NCI-H524 treated with DMSO at 0.1 percent for 48 hours (cell line): ENCODE results near the gene SNRNP35.
"Not testable (repeated sequence)": the region's sequence is repeated elsewhere in the genome, so short reads cannot be mapped to it uniquely, and the experiment has no call there.

Source experiments
- DNase-seq: peaks from one replicate; lab custom pipeline; 2025; lab: John Stamatoyannopoulos, UW

Gene SNRNP35

DNA sequence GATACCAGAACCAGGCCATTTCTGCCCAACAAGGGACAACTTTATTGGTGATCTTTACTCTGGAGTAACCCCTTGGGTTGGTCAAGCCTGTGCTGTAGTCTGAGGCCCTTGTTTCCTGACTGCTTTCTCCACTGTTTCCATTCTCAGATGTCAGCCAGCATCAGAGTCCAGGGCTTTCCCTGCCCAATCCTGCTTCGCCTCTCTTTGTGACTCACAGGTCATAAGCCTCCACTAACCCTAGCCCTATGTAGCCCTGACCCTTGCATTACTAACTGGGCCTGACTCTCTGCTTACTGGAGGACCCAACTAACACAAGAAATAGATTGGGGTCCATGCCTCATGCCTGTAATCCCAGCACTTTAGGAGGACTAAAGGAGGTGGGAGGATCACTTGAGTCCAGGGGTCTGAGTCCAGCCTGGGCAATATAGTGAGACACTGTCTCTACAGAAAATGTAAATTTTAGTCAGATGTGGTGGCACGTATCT is 8.6 kb upstream of the SNRNP35 start:
- no peak for DNase-seq

- no peak for DNase-seq
Observed at GRCh38 chr12:123449856-123450255, 8.1 kb upstream of the SNRNP35 start.

- no peak for DNase-seq
Observed at GRCh38 chr12:123450636-123451035, 7.3 kb upstream of the SNRNP35 start.

DNA sequence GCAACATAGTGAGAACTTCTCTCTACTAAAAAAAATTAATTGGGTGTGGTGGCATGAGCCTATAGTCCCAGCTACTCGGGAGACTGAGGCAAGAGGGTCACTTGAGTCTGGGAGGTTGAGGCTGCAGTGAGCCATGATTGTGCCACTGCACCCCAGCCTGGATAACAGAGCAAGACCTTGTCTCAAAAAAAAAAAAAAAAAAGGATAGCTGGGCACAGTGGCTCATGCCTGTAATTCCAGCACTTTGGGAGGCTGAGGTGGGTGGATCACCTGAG is 5.7 kb upstream of the SNRNP35 start:
- not testable (repeated sequence) for DNase-seq

- no peak for DNase-seq
Observed at GRCh38 chr12:123453165-123453564, 4.8 kb upstream of the SNRNP35 start.

DNA sequence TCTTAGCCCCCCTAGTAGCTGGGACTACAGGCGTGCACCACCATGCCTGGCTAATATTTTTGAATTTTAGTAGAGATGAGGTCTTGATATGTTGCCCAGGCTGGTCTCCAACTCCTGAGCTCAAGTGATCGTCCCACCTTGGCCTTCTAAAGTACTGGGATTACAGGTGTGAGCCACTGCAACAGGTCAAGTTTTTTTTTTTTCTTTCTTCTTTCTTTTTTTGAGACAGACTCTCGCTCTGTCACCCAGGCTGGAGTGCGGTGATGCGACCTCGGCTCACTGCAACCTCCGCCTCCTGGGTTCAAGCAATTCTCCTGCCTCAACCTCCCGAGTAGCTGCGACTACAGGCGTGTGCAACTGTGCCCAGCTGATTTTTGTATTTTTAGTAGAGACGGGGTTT is 5.2 kb downstream of the SNRNP35 start:
- not testable (repeated sequence) for DNase-seq

DNA sequence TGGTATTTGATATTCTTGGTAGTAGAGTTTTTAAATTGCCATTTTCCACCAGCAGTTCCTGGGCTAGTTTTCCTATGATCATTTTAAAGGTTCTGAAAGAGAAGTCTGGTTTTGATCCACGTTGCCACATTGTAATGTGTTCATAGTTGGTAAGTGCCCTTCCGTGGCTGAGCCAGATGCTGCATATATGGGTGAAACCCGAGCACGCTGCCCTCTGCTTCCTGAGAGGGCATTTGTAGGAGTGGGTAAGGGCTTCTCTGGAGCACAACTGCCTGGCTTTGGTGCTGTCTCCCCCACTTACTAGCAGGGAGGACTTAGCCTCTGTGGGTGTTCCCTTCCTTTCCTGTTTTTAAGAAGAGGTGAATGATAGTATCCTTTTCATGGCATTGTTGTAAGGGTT is 7.1 kb downstream of the SNRNP35 start:
- DNase-seq = no peak

GRCh38 chr12:123468786-123469185 is 10.8 kb downstream of the SNRNP35 start:
- no peak for DNase-seq

- DNase-seq = no peak
Observed at GRCh38 chr12:123469978-123470377, 12.0 kb downstream of the SNRNP35 start.

DNA sequence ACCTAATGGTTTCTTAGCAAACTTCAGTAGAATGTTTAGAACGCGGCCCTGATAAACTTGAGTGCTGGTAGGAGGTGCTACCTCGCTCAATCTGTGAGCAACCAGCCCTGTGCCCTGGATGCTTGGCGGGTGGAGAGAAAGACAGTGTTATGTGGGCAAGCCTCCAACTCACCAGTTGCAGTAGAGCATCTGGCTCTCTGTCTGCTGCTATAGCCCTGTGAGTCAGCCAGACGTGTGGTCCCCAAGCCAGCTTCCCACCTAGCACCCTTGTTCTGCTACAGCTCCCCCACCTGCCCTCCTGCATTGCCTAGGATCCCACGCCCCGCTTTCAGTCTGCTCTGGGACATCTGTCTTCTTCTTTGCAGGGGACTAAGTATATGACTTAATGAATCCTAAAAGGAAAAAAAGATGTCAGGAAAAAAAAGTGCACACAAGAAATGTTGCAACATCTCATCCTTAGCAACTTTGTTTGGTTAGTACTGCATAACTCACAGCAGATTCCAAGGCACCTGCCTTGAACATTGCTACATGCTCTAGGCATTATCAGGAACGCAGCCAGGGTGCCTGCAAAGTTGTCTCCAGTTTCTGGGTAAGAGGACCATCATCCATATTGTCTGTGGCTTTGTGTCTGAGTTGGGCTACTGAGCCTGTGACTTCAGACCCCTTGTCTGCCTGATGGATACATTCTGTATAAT is 13.6 kb downstream of the SNRNP35 start:
- no peak for DNase-seq

- DNase-seq = no peak
Observed at GRCh38 chr12:123472438-123472849, 14.5 kb downstream of the SNRNP35 start.

- no peak for DNase-seq
Observed at GRCh38 chr12:123474485-123475245, 16.7 kb downstream of the SNRNP35 start.

- no peak for DNase-seq
Observed at GRCh38 chr12:123475246-123475703, 17.3 kb downstream of the SNRNP35 start.

DNA sequence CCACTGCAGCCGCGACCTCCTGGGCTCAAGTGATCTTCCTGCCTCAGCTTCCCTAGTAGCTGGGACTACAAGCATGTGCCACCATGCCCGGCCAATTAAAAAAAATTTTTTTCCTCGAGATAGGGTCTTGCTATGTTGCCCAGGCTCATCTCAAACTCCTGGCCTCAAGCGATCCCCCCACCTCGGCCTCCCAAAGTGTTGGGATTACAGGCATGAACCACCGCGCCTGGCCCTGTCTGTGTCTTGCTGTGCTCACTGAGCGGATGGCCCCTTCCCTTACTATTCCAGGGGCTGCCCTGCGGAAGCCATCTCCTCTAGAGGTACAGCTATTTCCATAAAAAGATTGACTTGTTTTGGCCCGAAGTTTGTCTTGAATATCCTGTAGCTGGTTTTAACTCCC is 20.1 kb downstream of the SNRNP35 start:
- no peak for DNase-seq

- no peak for DNase-seq
Observed at GRCh38 chr12:123478762-123479161, 20.8 kb downstream of the SNRNP35 start.

DNA sequence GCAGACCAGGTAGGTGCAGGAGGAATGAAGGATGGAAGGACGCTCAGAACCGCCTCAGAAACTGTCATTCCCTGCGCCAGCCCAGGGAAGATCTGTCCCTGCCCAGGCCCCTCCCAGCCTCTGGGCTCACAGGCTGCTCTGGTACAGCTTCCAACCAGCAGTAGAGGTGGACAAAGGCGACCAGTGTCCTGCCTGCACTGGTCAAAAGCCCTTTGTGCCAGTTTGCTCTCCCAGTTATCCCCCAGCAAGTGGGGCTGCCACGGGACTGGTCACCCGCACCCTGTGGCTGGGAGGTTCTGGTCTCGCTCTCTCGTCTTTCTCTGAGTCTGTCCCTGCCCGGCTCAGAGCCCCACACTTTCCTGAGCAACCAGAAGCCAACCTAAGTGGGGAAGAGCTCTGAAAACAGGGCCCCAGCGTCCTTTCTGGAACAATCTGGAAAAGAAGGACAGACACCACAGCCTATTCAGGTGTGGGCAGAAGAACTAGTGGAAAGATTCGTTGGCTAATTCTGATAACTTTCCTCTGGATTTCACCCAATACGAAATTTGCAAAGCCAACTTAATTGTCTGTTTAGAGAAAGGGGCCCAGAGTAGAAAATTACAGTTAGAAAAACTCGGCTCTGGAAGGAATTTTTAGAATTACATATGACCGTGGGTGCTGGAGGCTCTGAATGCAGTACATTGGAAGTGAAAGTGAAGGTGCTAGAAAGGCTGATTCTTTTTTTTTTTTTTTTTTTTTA is 21.7 kb downstream of the SNRNP35 start:
- DNase-seq = no peak

GRCh38 chr12:123481251-123481650 is 23.3 kb downstream of the SNRNP35 start:
- not testable (repeated sequence) for DNase-seq

- no peak for DNase-seq
Observed at GRCh38 chr12:123482876-123483275, 24.9 kb downstream of the SNRNP35 start.

DNA sequence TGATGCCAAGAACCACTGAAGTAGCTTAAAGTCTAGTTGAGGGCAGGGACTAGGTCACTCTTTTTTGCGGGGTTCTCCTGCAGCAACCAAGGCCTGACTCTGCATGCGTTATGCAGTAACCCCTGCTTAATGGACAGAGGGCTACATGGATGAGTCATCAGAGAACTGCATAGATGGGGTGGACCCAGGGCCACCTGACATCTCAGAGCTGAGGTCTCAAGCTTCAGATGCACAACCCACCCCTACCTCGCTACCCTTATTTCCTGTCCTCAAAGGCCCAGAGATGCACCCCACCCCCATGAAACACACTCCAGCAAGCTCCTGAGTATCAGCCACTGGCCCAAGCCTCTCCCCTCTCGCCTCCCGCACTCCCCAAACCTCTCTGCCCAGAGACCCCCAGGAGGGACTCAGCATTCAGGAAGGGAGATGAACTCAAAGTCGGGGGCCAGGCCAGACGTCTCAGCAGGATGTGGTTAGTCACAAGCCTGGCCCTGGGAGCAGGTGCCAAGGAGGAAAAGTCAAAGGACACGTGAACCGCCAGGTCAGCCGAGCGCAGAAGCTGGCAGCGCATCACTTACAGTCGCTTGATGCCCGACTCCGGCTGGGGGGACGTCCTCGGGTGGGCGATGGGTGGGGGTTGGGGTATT is 25.8 kb downstream of the SNRNP35 start:
- DNase-seq = no peak

GRCh38 chr12:123485756-123486155 is 27.8 kb downstream of the SNRNP35 start:
- no peak for DNase-seq

- no peak for DNase-seq
Observed at GRCh38 chr12:123487428-123487827, 29.5 kb downstream of the SNRNP35 start.

GRCh38 chr12:123488539-123489230 is 30.7 kb downstream of the SNRNP35 start:
- no peak for DNase-seq
